Measurements from ENCODE around the gene NHSL2.

Gene NHSL2

GRCh38 chrX:71911731-71912050, 1.0 kb downstream of the NHSL2 start:
- Mint-ChIP-seq H3K9me3 (no peaks in the 10 kb centered on the region), H3K4me1 (peaks cover 2% of the 10 kb centered on the region), H3K4me3 (peak overlapping the region; percentile 8), H3K36me3 (ENCODE audit: low read depth) (no peaks in the 10 kb centered on the region), H3K27ac (no peak overlapping the region), H3K27me3 (peaks cover 61% of the 10 kb centered on the region)
- DNase-seq (no peak), ATAC-seq (no peak)

- Mint-ChIP-seq H3K27me3 (peaks cover 61% of the 10 kb centered on the region), H3K4me3 (peak overlapping the region; percentile 8), H3K4me1 (peaks cover 2% of the 10 kb centered on the region), H3K27ac (no peak overlapping the region), H3K9me3 (no peaks in the 10 kb centered on the region), H3K36me3 (ENCODE audit: low read depth) (no peaks in the 10 kb centered on the region)
- DNase-seq (no peak), ATAC-seq (no peak)
Observed at GRCh38 chrX:71912156-71912555, 1.5 kb downstream of the NHSL2 start.

DNA sequence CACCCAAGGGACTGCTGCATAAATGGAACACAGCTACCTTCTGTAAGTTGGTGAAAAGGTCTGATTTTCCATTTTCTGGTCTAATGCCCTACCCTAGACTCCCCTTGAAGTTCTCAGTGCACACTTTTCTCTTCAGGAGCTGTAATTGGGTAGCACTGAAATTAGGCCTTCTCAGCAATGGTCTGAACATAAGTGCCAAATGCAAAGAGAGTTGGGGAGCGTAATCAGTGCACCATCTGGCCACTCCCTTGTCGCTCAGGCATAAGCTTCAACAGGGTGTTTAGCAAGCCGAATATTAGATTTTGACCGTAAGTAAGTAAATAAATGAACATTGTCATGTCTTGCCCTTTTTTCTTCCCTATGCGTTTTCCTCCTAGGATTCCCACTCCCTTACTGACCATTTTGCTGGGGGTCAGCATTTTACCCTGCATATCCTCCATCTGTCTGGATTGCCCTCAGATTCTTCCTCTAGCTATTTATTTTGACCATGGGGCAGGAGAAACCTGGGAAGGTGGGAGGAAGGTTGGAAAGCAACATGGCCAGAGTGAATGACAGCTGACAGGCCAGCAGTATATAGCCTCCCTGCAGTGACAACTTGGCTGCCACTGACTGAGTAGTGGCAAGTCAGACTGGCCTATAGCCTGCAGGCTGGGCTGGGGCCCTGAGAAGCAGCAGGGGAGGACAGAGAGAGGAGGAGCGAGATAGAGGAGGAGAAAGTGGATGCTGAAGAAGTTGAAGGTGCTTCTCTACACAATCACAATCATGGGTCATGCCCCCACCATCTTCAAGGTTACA, 2.7 kb downstream of the NHSL2 start:
- no peak for ATAC-seq
- Mint-ChIP-seq H3K36me3 (ENCODE audit: low read depth) (no peaks in the 10 kb centered on the region), H3K27ac (no peak overlapping the region), H3K4me3 (no peak overlapping the region), H3K9me3 (no peaks in the 10 kb centered on the region), H3K4me1 (peaks cover 2% of the 10 kb centered on the region), H3K27me3 (peaks cover 53% of the 10 kb centered on the region)
- DNase-seq, result no peak

- Mint-ChIP-seq H3K4me1 (no peaks in the 10 kb centered on the region), H3K27ac (no peak overlapping the region), H3K27me3 (peaks cover 26% of the 10 kb centered on the region), H3K9me3 (no peaks in the 10 kb centered on the region), H3K36me3 (ENCODE audit: low read depth) (no peaks in the 10 kb centered on the region), H3K4me3 (no peak overlapping the region)
- DNase-seq, result no peak
- ATAC-seq, result no peak
Observed at GRCh38 chrX:71917621-71918343, 7.1 kb downstream of the NHSL2 start.

DNA sequence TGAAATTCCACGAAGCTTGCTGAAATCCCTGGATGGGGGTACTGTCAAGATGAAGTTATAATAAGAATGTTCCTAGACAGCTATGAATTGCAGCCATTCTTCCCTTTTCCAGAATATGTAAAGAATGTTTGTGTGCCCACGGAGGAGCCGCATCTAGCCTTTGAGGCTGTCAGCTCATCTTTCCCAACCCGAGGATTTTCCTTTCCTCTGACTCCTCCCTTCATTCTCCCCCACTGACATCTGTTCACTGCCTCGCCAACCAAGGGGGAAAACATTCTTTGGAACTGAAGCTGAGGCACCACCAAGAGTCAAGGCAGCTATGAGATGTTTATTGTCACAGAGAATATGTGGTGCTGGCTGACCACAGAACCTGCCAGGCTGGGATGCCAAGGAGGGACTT, 8.8 kb downstream of the NHSL2 start:
- ATAC-seq (no peak), DNase-seq (no peak)
- Mint-ChIP-seq H3K4me3 (no peak overlapping the region), H3K9me3 (no peaks in the 10 kb centered on the region), H3K4me1 (no peaks in the 10 kb centered on the region), H3K27me3 (peaks cover 12% of the 10 kb centered on the region), H3K36me3 (ENCODE audit: low read depth) (no peaks in the 10 kb centered on the region), H3K27ac (no peak overlapping the region)

DNA sequence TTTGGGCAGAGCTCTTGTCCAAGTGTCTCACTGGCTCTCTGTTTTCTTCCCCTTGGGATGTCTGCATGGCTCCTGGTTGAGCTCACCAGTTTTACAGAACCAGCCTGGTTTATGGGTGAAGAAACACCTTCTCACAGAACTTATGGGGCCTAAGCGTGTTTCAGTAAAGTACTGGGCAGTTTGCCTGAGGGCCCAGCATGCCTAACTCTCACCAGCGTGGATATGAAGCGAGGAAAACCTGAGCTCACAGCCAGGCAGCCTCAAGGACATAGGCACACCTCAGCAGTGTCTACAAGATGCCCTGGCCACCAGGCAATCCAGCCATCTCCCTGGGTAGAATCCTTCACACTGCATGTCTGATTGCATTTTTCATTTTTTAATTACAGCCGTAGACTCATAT, 9.2 kb downstream of the NHSL2 start:
- Mint-ChIP-seq H3K9me3 (no peaks in the 10 kb centered on the region), H3K27me3 (peaks cover 9% of the 10 kb centered on the region), H3K4me1 (no peaks in the 10 kb centered on the region), H3K36me3 (ENCODE audit: low read depth) (no peaks in the 10 kb centered on the region), H3K27ac (no peak overlapping the region), H3K4me3 (no peak overlapping the region)
- DNase-seq (no peak), ATAC-seq (no peak)

- DNase-seq (no peak), ATAC-seq (no peak)
- no peaks in the 10 kb centered on the region for H3K4me1 Mint-ChIP-seq
- no peak overlapping the region for H3K4me3 Mint-ChIP-seq
- H3K36me3 Mint-ChIP-seq (ENCODE audit: low read depth), result no peaks in the 10 kb centered on the region
- no peaks in the 10 kb centered on the region for H3K27me3 Mint-ChIP-seq
- no peak overlapping the region for H3K27ac Mint-ChIP-seq
- no peaks in the 10 kb centered on the region for H3K9me3 Mint-ChIP-seq
Observed at GRCh38 chrX:71922686-71923085, 12.0 kb downstream of the NHSL2 start.

DNA sequence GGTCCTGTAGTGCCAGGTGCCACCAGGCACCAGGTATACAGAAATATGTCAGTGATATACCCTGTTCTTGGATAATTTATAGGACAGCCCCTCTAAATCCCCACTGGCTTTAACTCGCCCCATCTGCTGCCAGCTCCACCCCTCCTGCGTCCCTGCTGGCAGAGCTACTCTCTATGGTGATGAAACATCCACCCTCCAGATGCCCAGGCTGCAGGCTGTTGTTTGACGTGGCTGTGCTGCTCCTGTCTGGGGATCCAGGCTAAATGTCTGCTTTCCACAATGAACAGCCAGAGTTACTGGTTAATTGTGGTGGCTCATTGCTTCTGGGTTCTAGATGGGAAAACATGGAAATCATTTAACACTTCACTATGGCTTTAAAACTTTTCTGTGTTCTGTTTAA, 12.9 kb downstream of the NHSL2 start:
- ATAC-seq (no peak), DNase-seq (no peak)
- H3K27me3 Mint-ChIP-seq, result no peaks in the 10 kb centered on the region
- H3K4me1 Mint-ChIP-seq, result no peaks in the 10 kb centered on the region
- H3K9me3 Mint-ChIP-seq, result no peaks in the 10 kb centered on the region
- H3K27ac Mint-ChIP-seq, result no peak overlapping the region
- no peaks in the 10 kb centered on the region for H3K36me3 Mint-ChIP-seq (ENCODE audit: low read depth)
- no peak overlapping the region for H3K4me3 Mint-ChIP-seq

DNA sequence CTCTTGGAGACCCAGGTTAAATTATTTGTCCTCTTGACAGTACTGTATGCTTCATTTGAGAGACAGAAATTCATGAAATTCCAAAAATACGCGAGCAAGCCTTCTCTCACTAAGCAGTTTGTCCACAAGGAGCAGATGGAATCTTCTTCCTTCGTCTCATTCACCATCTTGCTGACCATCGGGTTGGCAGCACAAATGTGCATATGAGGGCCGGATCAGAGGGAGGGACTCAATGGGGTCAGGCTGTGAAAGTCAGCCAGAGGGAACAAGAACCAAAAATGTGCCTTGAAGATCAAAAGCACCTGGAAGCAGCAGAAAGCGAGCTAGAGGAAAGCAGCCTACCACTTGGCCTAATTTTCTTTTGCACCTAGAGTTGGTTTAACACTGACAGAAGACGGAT, 16.4 kb downstream of the NHSL2 start:
- Mint-ChIP-seq H3K4me3 (no peak overlapping the region), H3K27me3 (no peaks in the 10 kb centered on the region), H3K36me3 (ENCODE audit: low read depth) (no peaks in the 10 kb centered on the region), H3K4me1 (no peaks in the 10 kb centered on the region), H3K27ac (no peak overlapping the region), H3K9me3 (no peaks in the 10 kb centered on the region)
- DNase-seq (no peak), ATAC-seq (no peak)

GRCh38 chrX:71928856-71929255, 18.2 kb downstream of the NHSL2 start:
- no peak overlapping the region for H3K27ac Mint-ChIP-seq
- H3K36me3 Mint-ChIP-seq (ENCODE audit: low read depth), result no peaks in the 10 kb centered on the region
- ATAC-seq (no peak), DNase-seq (no peak)
- H3K27me3 Mint-ChIP-seq, result peaks cover under 1% of the 10 kb centered on the region
- no peak overlapping the region for H3K4me3 Mint-ChIP-seq
- no peaks in the 10 kb centered on the region for H3K9me3 Mint-ChIP-seq
- H3K4me1 Mint-ChIP-seq, result no peaks in the 10 kb centered on the region

- H3K4me3 Mint-ChIP-seq, result no peak overlapping the region
- H3K4me1 Mint-ChIP-seq, result no peaks in the 10 kb centered on the region
- ATAC-seq, result no peak
- H3K36me3 Mint-ChIP-seq (ENCODE audit: low read depth), result no peaks in the 10 kb centered on the region
- no peak overlapping the region for H3K27ac Mint-ChIP-seq
- peaks cover 8% of the 10 kb centered on the region for H3K27me3 Mint-ChIP-seq
- no peaks in the 10 kb centered on the region for H3K9me3 Mint-ChIP-seq
- DNase-seq, result no peak
Observed at GRCh38 chrX:71930298-71930697, 19.7 kb downstream of the NHSL2 start.

DNA sequence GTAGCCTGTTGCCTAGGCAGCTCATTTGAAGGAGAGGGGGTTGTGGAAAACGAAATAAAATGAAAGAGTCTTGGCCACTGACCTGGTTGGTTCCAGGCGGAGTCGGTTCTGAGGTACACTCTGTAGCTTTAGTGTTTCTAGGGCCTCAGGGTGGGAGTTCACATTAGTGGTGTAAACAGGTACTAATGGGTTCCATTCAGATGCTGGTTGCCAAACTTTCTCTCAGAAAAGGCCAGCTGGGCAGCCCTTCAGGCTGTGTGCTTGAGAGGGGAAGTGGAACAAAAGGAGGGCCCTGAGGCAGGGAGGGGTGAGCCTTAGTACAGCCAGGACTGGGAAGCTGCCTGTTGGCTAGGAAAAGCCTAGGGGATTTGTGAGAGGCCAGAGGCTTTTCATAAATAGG, 24.8 kb downstream of the NHSL2 start:
- peaks cover 11% of the 10 kb centered on the region for H3K27me3 Mint-ChIP-seq
- H3K36me3 Mint-ChIP-seq (ENCODE audit: low read depth), result no peaks in the 10 kb centered on the region
- H3K4me3 Mint-ChIP-seq, result no peak overlapping the region
- no peak overlapping the region for H3K27ac Mint-ChIP-seq
- H3K9me3 Mint-ChIP-seq, result no peaks in the 10 kb centered on the region
- ATAC-seq (no peak), DNase-seq (no peak)
- no peaks in the 10 kb centered on the region for H3K4me1 Mint-ChIP-seq

- H3K4me1 Mint-ChIP-seq, result no peaks in the 10 kb centered on the region
- ATAC-seq (no peak), DNase-seq (no peak)
- no peak overlapping the region for H3K4me3 Mint-ChIP-seq
- H3K36me3 Mint-ChIP-seq (ENCODE audit: low read depth), result no peaks in the 10 kb centered on the region
- no peaks in the 10 kb centered on the region for H3K9me3 Mint-ChIP-seq
- peaks cover 11% of the 10 kb centered on the region for H3K27me3 Mint-ChIP-seq
- H3K27ac Mint-ChIP-seq, result no peak overlapping the region
Observed at GRCh38 chrX:71936632-71937031, 26.0 kb downstream of the NHSL2 start.

GRCh38 chrX:71938371-71938770, 27.7 kb downstream of the NHSL2 start:
- ATAC-seq (no peak), DNase-seq (no peak)
- H3K4me3 Mint-ChIP-seq, result no peak overlapping the region
- peaks cover 2% of the 10 kb centered on the region for H3K4me1 Mint-ChIP-seq
- H3K36me3 Mint-ChIP-seq (ENCODE audit: low read depth), result no peaks in the 10 kb centered on the region
- no peak overlapping the region for H3K27ac Mint-ChIP-seq
- no peaks in the 10 kb centered on the region for H3K9me3 Mint-ChIP-seq
- H3K27me3 Mint-ChIP-seq, result peaks cover 11% of the 10 kb centered on the region

GRCh38 chrX:71941145-71941544, 30.5 kb downstream of the NHSL2 start:
- Mint-ChIP-seq H3K27ac (no peak overlapping the region), H3K9me3 (no peaks in the 10 kb centered on the region), H3K4me3 (no peak overlapping the region), H3K27me3 (peaks cover 3% of the 10 kb centered on the region), H3K4me1 (peaks cover 2% of the 10 kb centered on the region), H3K36me3 (ENCODE audit: low read depth) (no peaks in the 10 kb centered on the region)
- ATAC-seq (no peak), DNase-seq (no peak)
